Peyer's patch (tissue), 4 donors: ENCODE results near the gene HHATL.

Source experiments
- POLR2A ChIP-seq, 2 donors: fragments of 450-650 bp; IDR thresholded peaks; one replicate each; pipeline ENCODE4 v1.5.1; 2017; ENCODE audit warnings: antibody characterized with exemption in 2 of 2, mild to moderate bottlenecking in 2 of 2, moderate library complexity in 2 of 2
- TF ChIP-seq, protein P1 (sequence below), 6 experiments: fragments of 450-650 bp in 4 of 6; fragments of 200-600 bp in 2 of 6; sonication (generic) in 1 of 6; IDR thresholded peaks; one replicate each; pipeline ENCODE4 v1.5.1; 2017 to 2019; ENCODE audit warnings: antibody characterized with exemption in 6 of 6, mild to moderate bottlenecking in 3 of 6, moderate library complexity in 1 of 6

DNA sequence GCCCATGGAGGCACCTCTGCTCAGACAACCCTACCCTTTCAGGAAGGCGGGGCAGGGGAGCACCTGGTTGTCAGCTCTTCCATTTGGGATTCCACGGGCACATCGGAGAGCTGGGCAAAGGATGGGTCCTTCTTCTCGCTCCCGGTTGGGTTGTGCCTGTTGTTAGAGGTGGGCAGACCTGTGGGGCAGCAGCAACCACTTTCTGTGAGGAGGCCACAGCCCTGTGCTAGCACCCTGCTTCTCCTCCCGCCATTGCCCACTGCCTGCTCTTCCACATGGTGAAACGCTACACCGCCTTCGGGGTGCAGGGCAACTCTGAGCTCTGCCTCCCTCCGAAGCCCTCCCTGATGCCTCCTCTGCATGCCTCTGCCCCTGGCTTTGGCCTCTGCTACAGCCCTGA is 7.0 kb upstream of the HHATL start:
- TF ChIP-seq, protein P1, sequence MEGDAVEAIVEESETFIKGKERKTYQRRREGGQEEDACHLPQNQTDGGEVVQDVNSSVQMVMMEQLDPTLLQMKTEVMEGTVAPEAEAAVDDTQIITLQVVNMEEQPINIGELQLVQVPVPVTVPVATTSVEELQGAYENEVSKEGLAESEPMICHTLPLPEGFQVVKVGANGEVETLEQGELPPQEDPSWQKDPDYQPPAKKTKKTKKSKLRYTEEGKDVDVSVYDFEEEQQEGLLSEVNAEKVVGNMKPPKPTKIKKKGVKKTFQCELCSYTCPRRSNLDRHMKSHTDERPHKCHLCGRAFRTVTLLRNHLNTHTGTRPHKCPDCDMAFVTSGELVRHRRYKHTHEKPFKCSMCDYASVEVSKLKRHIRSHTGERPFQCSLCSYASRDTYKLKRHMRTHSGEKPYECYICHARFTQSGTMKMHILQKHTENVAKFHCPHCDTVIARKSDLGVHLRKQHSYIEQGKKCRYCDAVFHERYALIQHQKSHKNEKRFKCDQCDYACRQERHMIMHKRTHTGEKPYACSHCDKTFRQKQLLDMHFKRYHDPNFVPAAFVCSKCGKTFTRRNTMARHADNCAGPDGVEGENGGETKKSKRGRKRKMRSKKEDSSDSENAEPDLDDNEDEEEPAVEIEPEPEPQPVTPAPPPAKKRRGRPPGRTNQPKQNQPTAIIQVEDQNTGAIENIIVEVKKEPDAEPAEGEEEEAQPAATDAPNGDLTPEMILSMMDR (IDR thresholded peaks at IDR 0.05), result no peak
- TF ChIP-seq POLR2A (IDR thresholded peaks at IDR 0.05), result no peak
